NCI-H1105 (cell line): ENCODE measurements around the gene ABI2.

Experiments
- DNase-seq: peaks from one replicate; lab custom pipeline; 2025; lab: John Stamatoyannopoulos, UW

The ABI2 gene

DNA sequence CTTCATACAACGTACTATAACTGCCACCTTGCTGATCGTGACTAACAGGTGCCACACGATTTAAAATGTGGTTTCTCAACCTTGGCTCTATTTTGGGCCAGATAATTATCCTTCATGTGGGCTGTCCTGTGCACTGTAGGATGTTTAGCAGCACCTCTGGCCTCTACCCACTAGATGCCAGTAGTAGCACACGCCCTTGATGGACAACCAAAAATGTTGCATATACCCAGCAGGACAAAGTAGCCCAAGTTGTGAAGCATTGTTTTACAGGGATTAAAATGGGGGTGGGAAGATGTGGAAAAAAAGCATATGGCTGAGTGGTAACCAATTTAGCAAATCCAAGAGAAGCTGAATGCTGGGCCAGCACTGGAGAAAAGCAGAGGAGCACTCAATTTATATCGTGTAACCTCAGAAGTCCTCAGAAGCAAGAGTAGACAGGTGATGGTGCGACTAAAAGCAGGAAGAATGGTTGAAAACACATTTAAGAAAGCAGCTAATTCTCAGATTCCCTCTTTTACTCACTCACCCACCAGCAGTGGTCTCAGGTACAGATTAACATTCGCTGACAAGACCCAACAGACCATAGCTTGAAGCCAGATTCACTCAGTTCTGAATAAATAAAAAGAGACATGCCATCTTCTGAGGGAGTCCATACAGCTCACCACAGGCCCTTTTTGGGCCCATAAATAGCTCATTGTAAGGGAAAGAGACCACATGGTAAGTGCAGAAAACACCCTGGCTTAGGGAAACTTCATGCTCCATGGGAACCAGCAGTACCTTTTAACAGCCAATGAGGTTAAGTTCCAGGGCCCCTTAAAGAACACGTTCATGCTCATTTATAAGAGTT, 156.3 kb downstream of the ABI2 start:
- no peak for DNase-seq

DNA sequence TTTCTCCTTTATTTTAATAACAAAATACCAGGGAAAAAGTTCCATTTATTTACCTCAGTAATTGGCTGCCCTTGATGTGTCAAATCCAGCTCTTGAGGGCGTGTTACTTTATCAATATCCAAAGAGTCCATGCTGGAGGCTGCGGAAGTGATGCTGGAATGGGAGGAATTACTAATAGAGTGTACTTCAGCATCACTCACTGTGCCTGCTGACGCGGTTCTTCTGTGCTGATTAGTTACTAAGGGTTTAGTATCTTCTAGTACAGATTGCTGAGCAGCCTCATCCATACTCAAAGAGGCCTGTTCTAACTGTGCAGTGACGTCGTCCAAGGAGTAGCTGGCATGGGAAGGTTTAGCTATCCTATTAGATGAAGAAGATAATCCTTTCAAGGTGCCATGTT, 161.3 kb downstream of the ABI2 start:
- DNase-seq, result no peak

DNA sequence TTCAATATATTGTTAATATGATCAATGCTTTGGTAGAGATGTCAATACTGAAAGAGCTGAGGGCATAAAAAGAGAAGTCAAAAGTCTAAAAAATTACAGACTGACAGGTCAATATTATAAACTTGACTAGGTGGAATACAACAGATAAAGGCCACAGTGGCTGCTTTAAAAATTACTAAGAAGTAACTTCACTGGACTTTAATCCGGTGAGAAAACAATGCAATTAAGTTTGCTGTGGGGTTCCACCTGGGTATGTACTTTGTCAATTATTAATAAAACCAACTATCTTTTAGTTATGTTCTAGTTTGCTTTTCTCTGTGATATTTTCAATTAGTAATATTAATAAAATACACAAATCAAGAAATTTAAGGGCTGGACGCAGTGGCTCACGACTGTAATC, 162.2 kb downstream of the ABI2 start:
- no peak for DNase-seq

DNA sequence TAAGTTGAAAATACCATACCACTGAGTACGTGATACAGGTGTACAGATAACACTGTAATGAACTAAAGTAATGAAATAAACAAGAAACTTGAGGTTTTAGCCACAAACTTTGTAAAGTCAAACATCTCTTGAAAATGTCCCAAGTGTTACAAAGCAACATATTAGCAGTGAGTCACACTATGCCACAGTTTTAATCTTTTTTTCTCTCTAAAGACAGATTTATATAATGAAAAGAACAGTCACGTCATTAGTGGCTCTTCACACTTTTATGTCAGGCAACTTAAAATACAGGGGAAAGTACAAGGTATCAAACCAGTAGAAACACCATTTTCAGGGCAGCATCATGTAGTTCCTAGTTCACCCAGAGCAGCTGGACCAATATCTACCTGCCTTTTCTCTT, 164.8 kb downstream of the ABI2 start:
- DNase-seq, result no peak
